Measurements from ENCODE around the gene ARL6IP4. TPM values are rescaled to one million over a fixed set of nuclear protein-coding genes. Genes with fewer than 3 reads are reported as not detected.

The ARL6IP4 gene
- total RNA-seq, 4 donors from 2014 or later = 197 to 338 (median 251) TPM

DNA sequence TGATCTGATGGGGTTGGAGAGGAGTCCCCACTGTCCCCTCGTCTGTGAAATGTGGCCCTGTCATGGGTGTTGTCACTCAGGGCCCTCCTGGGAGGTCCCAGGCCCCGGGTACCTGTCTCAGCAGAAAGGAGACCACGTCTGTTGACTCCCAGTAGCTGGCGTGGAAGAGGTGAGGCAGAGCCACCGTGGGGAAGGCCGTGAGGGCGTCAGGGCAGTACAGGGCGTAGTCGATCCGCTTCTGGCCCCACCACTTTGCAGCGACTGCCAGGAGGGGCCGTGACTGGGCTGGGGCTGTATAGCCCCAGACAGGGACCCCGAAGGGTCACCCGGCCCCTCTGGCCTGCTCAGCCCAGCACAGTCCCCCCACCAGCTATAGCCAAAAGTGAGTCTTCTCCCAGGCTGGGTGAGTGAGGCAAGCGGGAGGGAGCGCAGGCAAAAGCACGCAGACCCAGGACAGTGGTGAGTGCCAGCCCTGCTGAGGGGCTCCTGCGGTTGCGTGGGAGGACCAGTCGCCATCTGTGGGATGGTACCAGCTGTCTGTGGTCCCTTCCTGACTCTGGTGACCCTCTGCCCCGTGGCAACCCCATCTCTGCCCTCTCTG is 8.2 kb downstream of the ARL6IP4 start:
- Histone ChIP-seq H3K36me3 (peaks cover 0 to 76% (median 0%) of the 10 kb centered on the region in 3 donors), H3K4me1 (peaks cover 0 to 24% (median 19%) of the 10 kb centered on the region in 4 donors), H3K27ac (no peak overlapping the region), H3K9me3 (no peaks in the 10 kb centered on the region), H3K4me3 (no peak overlapping the region), H3K27me3 (no peaks in the 10 kb centered on the region)
- TF ChIP-seq EP300 (IDR thresholded peaks at IDR 0.05) = no peak
- no peak for TF ChIP-seq POLR2A (IDR thresholded peaks at IDR 0.05)
- TF ChIP-seq, protein P1, sequence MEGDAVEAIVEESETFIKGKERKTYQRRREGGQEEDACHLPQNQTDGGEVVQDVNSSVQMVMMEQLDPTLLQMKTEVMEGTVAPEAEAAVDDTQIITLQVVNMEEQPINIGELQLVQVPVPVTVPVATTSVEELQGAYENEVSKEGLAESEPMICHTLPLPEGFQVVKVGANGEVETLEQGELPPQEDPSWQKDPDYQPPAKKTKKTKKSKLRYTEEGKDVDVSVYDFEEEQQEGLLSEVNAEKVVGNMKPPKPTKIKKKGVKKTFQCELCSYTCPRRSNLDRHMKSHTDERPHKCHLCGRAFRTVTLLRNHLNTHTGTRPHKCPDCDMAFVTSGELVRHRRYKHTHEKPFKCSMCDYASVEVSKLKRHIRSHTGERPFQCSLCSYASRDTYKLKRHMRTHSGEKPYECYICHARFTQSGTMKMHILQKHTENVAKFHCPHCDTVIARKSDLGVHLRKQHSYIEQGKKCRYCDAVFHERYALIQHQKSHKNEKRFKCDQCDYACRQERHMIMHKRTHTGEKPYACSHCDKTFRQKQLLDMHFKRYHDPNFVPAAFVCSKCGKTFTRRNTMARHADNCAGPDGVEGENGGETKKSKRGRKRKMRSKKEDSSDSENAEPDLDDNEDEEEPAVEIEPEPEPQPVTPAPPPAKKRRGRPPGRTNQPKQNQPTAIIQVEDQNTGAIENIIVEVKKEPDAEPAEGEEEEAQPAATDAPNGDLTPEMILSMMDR (IDR thresholded peaks at IDR 0.05) = no peak
- 85 to 87% methylated on average over 19 to 21 of the region's 21 CpGs for WGBS, 2 donors
- no peak for DNase-seq (ENCODE audit: low spot score in 2 of 2)

DNA sequence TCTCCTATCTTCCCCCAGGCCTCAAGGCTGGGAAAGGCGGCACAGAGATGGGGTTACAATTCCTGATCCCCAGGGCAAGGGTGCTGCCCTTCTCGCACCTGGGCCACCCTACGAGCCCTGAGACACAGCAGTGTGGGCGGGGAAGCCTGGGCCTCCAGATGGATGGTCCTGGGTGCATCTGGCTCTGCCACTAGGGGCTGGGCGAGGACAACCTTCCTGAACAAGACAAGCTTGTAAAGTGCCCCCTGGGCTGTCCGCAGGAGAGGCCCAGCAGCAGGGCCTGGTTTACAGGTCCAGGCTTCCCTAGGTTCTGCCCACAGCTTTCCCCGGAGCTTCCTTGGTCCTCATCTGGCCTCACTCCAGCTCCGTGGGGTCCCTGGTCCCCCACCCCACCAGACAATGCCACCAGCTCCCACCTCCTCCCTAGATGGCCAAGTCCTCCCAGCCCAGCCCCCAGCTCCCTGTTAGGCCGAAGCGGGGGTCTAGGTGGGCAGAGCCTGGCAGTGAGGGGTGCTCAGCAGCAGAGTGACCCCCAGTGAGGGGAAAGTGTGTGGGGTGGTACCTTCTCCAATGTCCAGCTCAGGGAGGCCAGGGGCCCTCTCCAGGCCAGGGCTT is 8.9 kb downstream of the ARL6IP4 start:
- TF ChIP-seq EP300 (IDR thresholded peaks at IDR 0.05) = no peak
- no peak for TF ChIP-seq POLR2A (IDR thresholded peaks at IDR 0.05)
- TF ChIP-seq, protein P1 (IDR thresholded peaks at IDR 0.05) = no peak
- 82 to 89% methylated on average over 4 to 7 of the region's 10 CpGs for WGBS, 2 donors
- Histone ChIP-seq H3K36me3 (peaks cover 0 to 80% (median 0%) of the 10 kb centered on the region in 3 donors), H3K27me3 (no peaks in the 10 kb centered on the region), H3K27ac (no peak overlapping the region), H3K4me1 (peaks cover 0 to 18% (median 13%) of the 10 kb centered on the region in 4 donors), H3K4me3 (no peak overlapping the region), H3K9me3 (no peaks in the 10 kb centered on the region)
- DNase-seq (ENCODE audit: low spot score in 2 of 2) = no peak

DNA sequence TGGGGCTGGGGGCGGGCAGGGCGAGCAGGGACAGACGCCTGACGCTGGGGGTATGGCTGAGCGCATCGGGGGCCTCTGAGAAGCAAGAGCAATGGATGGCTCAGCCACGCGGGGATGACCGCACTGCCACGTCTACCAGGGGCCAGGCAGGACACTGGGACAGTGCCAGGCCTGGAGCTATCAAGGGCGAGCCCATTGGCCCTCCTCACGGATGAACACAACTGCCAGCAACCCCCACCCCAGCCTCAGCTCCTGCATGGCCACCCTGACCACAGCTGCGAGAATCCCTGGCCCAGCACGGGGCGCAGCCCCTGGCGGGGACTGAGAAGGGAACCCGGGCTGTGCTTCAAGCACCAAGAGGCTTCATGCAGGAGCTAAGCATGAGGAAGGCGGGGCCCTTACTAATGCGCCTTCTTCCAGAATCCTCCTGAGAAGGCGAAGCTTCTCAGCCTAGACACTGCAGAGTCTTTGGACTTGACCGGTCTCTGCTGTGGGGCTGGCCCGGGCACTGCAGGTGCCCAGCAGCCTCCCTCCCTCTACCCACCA is 9.5 kb downstream of the ARL6IP4 start:
- TF ChIP-seq EP300 (IDR thresholded peaks at IDR 0.05) (no peak), POLR2A (IDR thresholded peaks at IDR 0.05) (no peak)
- TF ChIP-seq, protein P1 (IDR thresholded peaks at IDR 0.05) = no peak

DNA sequence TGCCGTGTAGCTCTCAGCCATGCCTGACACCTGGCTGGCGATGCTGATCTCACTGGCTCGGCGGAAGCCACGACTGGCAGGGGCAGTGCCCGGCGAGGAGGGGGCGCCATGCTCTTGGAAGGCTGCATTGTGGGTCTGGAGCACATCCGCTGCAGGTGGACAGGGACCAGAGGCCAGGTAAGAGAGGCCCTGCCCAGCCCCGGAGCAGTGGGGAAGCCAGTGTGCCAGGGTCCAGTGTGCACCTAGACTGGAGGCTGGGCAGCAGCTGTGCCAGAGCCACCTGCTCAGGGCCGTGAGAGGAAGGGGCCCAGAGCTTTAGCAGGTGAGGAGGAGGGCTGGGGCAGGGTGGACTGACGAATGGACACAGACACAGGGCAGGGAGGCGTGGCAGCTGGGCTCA is 10.1 kb downstream of the ARL6IP4 start:
- H3K27me3 ChIP-seq = no peaks in the 10 kb centered on the region
- H3K9me3 ChIP-seq = no peaks in the 10 kb centered on the region
- no peak for TF ChIP-seq EP300 (IDR thresholded peaks at IDR 0.05)
- no peak for TF ChIP-seq POLR2A (IDR thresholded peaks at IDR 0.05)
- TF ChIP-seq, protein P1 (IDR thresholded peaks at IDR 0.05) = no peak
- H3K4me3 ChIP-seq = no peak overlapping the region
- DNase-seq (ENCODE audit: low spot score in 2 of 2) = no peak
- H3K4me1 ChIP-seq = peaks cover 0 to 10% (median 1%) of the 10 kb centered on the region in 4 donors
- WGBS, 2 donors = 76 to 87% methylated on average over 5 to 8 of the region's 13 CpGs
- peaks cover 0 to 89% (median 0%) of the 10 kb centered on the region in 3 donors for H3K36me3 ChIP-seq
- no peak overlapping the region for H3K27ac ChIP-seq

More for the DNA sequence above, 9.5 kb downstream of the ARL6IP4 start:
- no peak overlapping the region for H3K4me3 ChIP-seq
- H3K9me3 ChIP-seq = no peaks in the 10 kb centered on the region
- WGBS, 2 donors = 82 to 90% methylated on average over 16 to 20 of the region's 22 CpGs
- no peak for DNase-seq (ENCODE audit: low spot score in 2 of 2)
- no peak overlapping the region for H3K27ac ChIP-seq
- peaks cover 0 to 12% (median 7%) of the 10 kb centered on the region in 4 donors for H3K4me1 ChIP-seq
- peaks cover 0 to 86% (median 0%) of the 10 kb centered on the region in 3 donors for H3K36me3 ChIP-seq
- H3K27me3 ChIP-seq = no peaks in the 10 kb centered on the region
